KMS-11 (cell line): Measurements from ENCODE around the gene EPHB2.
A peak's percentile ranks its signal among the peaks of the same experiment; 100 is the strongest.
"Not testable (repeated sequence)": the region's sequence is repeated elsewhere in the genome, so short reads cannot be mapped to it uniquely, and the experiment has no call there.

ENCODE experiments used
- H2AFZ ChIP-seq: fragments of 200-600 bp; sonication (generic); 2 replicates; pipeline ENCODE4 v1.6.1; 2016; ENCODE audit warnings: antibody characterized with exemption, mixed run types, low read depth
- H3K27ac ChIP-seq: fragments of 200-600 bp; sonication (generic); 2 replicates; pipeline ENCODE4 v1.6.1; 2016; ENCODE audit warnings: mild to moderate bottlenecking, mixed run types
- H3K27me3 ChIP-seq: fragments of 200-600 bp; sonication (generic); 2 replicates; pipeline ENCODE4 v1.6.1; 2017; ENCODE audit warnings: mild to moderate bottlenecking, low read depth, mixed run types, moderate library complexity; ENCODE audit not compliant: insufficient read depth
- H3K36me3 ChIP-seq: fragments of 200-600 bp; sonication (generic); 2 replicates; pipeline ENCODE4 v1.6.1; 2017; ENCODE audit warnings: mild to moderate bottlenecking, mixed run types; ENCODE audit not compliant: insufficient read depth
- H3K4me1 ChIP-seq: fragments of 200-600 bp; sonication (generic); 2 replicates; pipeline ENCODE4 v1.6.1; 2016; ENCODE audit warnings: mild to moderate bottlenecking, low read depth, mixed run types; ENCODE audit not compliant: poor library complexity, severe bottlenecking
- H3K4me2 ChIP-seq: fragments of 200-600 bp; sonication (generic); 2 replicates; pipeline ENCODE4 v1.7.0; 2016; ENCODE audit warnings: mild to moderate bottlenecking, mixed run types
- H3K4me3 ChIP-seq: fragments of 200-600 bp; sonication (generic); IDR thresholded peaks from 2 replicates; pipeline ENCODE4 v1.6.1; 2017; ENCODE audit warnings: low read depth, low read length, mixed read lengths; ENCODE audit not compliant: insufficient read depth
- H3K79me2 ChIP-seq: fragments of 200-600 bp; sonication (generic); 2 replicates; pipeline ENCODE4 v1.6.1; 2016; ENCODE audit warnings: low read depth, mixed run types; ENCODE audit not compliant: insufficient read depth
- H3K9ac ChIP-seq: fragments of 200-600 bp; sonication (generic); 2 replicates; pipeline ENCODE4 v1.6.1; 2016; ENCODE audit warnings: mild to moderate bottlenecking, mixed run types
- H4K20me1 ChIP-seq: fragments of 200-600 bp; sonication (generic); 2 replicates; pipeline ENCODE4 v1.6.1; 2016; ENCODE audit warnings: mild to moderate bottlenecking, mixed run types; ENCODE audit not compliant: insufficient read depth
- CTCF ChIP-seq: fragments of 200-600 bp; sonication (generic); conservative IDR thresholded peaks from 2 replicates; pipeline ENCODE4 v1.6.1; 2017; ENCODE audit warnings: low read depth, mild to moderate bottlenecking, antibody characterized with exemption, low read length, moderate library complexity, mixed read lengths

Gene EPHB2

GRCh38 chr1:22665752-22666151 is 44.9 kb upstream of the EPHB2 start:
- peak; percentile 16; the same call in 1 of the 2 replicates for TF ChIP-seq CTCF
- H3K9ac ChIP-seq = no peak overlapping the region
- no peaks in the 10 kb centered on the region for H4K20me1 ChIP-seq
- no peak overlapping the region for H3K27ac ChIP-seq
- no peak overlapping the region for H2AFZ ChIP-seq
- H3K4me1 ChIP-seq = no peaks in the 10 kb centered on the region
- H3K4me3 ChIP-seq = no peak overlapping the region
- no peaks in the 10 kb centered on the region for H3K36me3 ChIP-seq
- H3K79me2 ChIP-seq = no peaks in the 10 kb centered on the region
- H3K27me3 ChIP-seq = peaks cover 84% of the 10 kb centered on the region
- no peak overlapping the region for H3K4me2 ChIP-seq

DNA sequence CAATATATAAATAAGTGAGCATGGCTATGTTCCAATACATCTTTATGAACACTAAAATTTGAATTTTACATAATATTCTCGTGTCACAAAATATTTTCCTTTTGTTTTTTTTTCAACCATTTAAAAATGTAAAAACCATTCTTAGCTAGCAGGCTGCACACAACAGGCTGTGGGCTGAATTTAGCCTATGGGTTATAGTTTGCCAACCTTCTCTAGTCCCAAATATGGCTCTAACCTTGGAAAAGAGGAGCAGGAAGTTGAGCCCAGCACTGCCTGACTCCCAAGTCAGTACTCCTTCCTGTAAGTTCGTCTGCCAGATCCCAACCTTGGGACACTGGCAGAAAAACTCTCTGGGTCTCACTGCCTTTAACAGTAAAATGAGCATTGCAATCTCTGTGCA is 44.2 kb upstream of the EPHB2 start:
- H3K27ac ChIP-seq = no peak overlapping the region
- no peak for TF ChIP-seq CTCF
- H3K4me1 ChIP-seq = no peaks in the 10 kb centered on the region
- peaks cover 81% of the 10 kb centered on the region for H3K27me3 ChIP-seq
- no peaks in the 10 kb centered on the region for H3K36me3 ChIP-seq
- H3K4me3 ChIP-seq = no peak overlapping the region
- H3K4me2 ChIP-seq = no peak overlapping the region
- no peak overlapping the region for H2AFZ ChIP-seq
- no peak overlapping the region for H3K9ac ChIP-seq
- H4K20me1 ChIP-seq = no peaks in the 10 kb centered on the region
- H3K79me2 ChIP-seq = no peaks in the 10 kb centered on the region

DNA sequence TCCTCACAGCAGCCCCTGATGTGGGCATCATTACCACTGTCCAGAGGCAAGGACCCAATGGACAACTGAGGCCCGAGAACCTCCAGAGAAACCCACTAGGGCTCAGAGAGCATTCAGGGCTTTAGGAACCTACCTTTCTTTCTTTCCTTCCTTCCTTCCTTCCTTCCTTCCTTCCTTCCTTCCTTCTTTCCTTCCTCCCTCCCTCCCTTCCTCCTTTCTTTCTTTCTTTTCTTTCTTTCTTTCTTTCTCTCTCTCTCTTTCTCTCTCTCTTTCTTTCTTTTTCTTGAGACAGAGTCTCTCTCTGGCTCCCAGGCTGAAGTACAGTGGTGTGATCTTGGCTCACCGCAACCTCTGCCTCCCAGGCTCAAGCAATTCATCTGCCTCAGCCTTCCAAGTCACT is 41.8 kb upstream of the EPHB2 start:
- H3K27me3 ChIP-seq = peaks cover 91% of the 10 kb centered on the region
- H3K4me3 ChIP-seq, H3K9ac ChIP-seq, H3K27ac ChIP-seq, H3K36me3 ChIP-seq, H4K20me1 ChIP-seq, H3K4me2 ChIP-seq, H3K4me1 ChIP-seq, H2AFZ ChIP-seq, H3K79me2 ChIP-seq: not testable (repeated sequence)

DNA sequence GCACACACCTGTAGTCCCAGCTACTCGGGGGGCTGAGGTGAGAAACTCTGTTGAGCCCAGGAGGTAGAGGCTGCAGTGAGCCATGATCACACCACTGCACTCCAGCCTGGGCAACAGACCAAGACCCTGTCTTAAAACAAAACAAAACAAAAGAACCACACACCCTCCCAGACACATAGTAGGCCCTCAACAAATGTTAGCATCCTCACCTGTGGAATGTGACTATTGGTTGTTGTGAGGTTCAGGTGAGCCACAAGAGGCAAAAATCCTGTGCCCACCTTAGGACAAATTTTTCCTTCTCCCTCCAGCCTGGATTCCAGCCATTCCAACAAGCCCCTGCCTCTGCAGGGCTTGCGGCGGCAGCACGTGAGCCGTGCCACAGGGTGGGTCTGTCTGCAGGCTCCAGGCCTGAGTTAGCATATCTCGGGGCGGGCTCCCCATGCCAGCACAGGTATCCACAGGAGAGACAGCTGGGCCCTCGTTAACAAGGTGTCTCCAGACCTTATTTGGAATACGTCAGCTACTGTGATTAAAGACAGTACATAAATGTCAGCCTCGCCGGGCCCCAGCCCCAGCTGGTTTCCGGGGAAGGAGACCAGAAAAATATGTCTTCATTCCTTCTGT is 40.2 kb upstream of the EPHB2 start:
- Histone ChIP-seq H3K27me3 (peaks cover 90% of the 10 kb centered on the region), H3K4me1 (no peaks in the 10 kb centered on the region), H3K4me3 (no peak overlapping the region), H4K20me1 (no peaks in the 10 kb centered on the region), H3K79me2 (no peaks in the 10 kb centered on the region), H2AFZ (no peak overlapping the region), H3K27ac (no peak overlapping the region), H3K4me2 (no peak overlapping the region), H3K36me3 (no peaks in the 10 kb centered on the region), H3K9ac (no peak overlapping the region)
- TF ChIP-seq CTCF = no peak

DNA sequence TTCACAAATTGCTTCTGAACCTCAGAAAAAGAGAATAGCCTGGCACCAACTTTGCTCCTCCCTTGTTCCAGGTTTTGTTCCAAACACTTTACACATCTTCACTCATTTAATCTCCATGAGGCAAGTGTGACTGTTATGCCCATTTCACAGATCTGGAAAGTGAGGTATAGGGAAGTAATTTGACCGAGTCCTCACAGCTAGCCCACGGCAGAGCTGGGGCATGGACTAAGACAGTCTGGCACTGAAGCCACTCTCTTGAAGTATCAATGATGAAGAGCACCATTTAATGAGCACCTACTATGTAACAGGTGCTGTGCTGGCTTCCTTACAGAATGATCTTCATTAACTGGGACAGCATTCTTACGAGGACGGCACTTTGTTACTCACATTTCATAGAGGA is 38.6 kb upstream of the EPHB2 start:
- H3K27me3 ChIP-seq = peaks cover 80% of the 10 kb centered on the region
- no peak overlapping the region for H2AFZ ChIP-seq
- no peaks in the 10 kb centered on the region for H3K4me1 ChIP-seq
- H3K4me3 ChIP-seq = no peak overlapping the region
- no peaks in the 10 kb centered on the region for H3K79me2 ChIP-seq
- H4K20me1 ChIP-seq = no peaks in the 10 kb centered on the region
- no peak overlapping the region for H3K9ac ChIP-seq
- no peak overlapping the region for H3K27ac ChIP-seq
- no peaks in the 10 kb centered on the region for H3K36me3 ChIP-seq
- TF ChIP-seq CTCF = no peak
- no peak overlapping the region for H3K4me2 ChIP-seq
